GM12873 (cell line): Measurements from ENCODE around the gene CARMIL1.

Experiments
- TF ChIP-seq, protein P1 (sequence below): IDR thresholded peaks from 2 replicates; pipeline ENCODE4 v1.5.1; 2012; ENCODE audit warnings: low read depth, mild to moderate bottlenecking, moderate library complexity, low read length, control low read depth; ENCODE audit not compliant: insufficient read depth; ENCODE audit errors: missing control alignments

The CARMIL1 gene

DNA sequence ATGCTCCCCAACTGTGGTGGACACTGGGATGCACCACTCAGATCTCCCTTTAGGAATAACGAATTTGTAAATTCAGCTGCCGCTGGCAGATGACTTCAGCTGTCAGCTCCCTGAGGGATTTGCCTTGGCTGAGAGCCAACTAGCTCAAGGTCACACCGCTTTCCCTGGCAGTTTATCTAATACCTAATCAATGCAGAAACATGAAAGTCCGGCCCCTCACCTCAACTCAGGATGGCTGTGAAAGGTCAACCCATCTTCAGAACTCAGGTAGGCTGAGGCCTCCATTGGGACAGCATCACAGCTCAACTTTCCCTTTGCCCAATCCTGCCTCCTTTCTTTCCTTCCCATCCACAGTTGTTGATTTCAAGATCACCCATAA lies 350.0 kb downstream of the CARMIL1 start:
- TF ChIP-seq, protein P1, sequence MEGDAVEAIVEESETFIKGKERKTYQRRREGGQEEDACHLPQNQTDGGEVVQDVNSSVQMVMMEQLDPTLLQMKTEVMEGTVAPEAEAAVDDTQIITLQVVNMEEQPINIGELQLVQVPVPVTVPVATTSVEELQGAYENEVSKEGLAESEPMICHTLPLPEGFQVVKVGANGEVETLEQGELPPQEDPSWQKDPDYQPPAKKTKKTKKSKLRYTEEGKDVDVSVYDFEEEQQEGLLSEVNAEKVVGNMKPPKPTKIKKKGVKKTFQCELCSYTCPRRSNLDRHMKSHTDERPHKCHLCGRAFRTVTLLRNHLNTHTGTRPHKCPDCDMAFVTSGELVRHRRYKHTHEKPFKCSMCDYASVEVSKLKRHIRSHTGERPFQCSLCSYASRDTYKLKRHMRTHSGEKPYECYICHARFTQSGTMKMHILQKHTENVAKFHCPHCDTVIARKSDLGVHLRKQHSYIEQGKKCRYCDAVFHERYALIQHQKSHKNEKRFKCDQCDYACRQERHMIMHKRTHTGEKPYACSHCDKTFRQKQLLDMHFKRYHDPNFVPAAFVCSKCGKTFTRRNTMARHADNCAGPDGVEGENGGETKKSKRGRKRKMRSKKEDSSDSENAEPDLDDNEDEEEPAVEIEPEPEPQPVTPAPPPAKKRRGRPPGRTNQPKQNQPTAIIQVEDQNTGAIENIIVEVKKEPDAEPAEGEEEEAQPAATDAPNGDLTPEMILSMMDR, result no peak

DNA sequence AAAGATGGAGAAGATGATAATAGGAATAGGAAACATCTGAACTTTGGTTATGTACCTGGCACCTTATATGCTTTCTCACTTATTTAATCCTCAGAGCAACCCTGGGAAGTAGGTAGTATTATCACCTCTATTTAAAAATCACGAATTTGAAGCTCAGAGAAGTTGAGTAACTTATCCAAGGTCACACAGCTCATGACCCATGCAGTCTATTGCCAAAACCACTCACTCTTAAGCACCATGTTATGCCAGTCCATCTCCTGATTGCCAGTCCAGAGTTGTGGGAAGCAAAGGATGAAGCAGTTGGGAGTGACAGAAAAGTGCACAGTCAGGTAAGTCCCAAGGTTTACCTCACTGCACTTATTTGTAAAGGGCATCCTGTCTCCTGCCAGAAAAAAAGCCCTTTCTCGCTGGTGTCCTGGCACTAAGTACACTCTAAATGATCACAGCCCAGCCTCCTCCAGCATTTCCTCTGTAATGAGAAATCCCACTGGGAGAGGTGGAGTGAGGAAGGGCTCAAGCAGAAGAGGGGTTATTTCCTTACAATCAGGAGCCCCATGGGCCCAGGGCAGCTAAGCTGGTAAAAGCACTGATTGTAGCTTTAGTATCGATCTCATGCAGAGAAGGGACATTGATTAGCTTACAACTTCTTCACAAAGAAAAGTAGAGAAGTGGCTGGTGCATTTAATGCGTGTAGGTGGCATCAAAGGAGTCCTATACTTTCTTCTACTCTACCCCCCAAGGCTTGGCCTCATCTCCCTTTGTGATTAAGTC lies 351.5 kb downstream of the CARMIL1 start:
- TF ChIP-seq, protein P1, result no peak

GRCh38 chr6:25635886-25636317 lies 356.7 kb downstream of the CARMIL1 start:
- TF ChIP-seq, protein P1, result no peak

- TF ChIP-seq, protein P1, result no peak
Measured at GRCh38 chr6:25637211-25637610, 358.0 kb downstream of the CARMIL1 start.

GRCh38 chr6:25637960-25638434 lies 358.8 kb downstream of the CARMIL1 start:
- TF ChIP-seq, protein P1, result no peak

- TF ChIP-seq, protein P1, result no peak
Measured at GRCh38 chr6:25639653-25640052, 360.5 kb downstream of the CARMIL1 start.

DNA sequence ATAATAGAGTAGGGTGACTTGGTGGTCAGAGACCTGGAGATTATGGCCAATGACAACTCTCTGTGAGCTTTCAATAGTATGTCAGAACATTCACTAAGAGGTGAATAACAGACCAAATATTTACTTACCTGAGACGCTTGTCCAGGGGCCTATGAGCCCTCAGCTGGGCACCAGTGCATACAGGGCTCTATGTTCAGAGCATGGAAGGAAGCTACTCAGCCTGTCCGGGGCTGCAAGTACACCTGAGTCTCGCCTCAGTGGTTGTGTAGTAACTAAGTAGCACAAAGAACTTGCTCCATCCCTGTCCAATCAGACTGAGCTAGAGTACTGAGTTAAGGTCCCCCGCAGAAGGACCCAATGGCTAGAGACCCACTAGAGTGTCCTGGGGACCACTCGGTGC lies 361.3 kb downstream of the CARMIL1 start:
- TF ChIP-seq, protein P1, result no peak
